Caco-2 (cell line): Measurements from ENCODE around the gene FHAD1. TPM values are rescaled to one million over a fixed set of nuclear protein-coding genes. Genes with fewer than 3 reads are reported as not detected.

ENCODE experiments used
- BruUV-seq: library from RNA; stranded (reverse); fragments of 400-500 nt; replicated peaks from 2 replicates; lab custom pipeline; 2021; lab: Mats Ljungman, UMichigan
- CTCF ChIA-PET: fragments of 300-600 bp; sonication (Branson Sonifier 250); formaldehyde crosslinking; loops from one replicate; lab custom pipeline; 2022; ENCODE audit warnings: antibody characterized with exemption; lab: Charles Lee
- POLR2A ChIA-PET: fragments of 300-600 bp; sonication (Branson Sonifier 250); formaldehyde crosslinking; loops from one replicate; lab custom pipeline; 2022; ENCODE audit warnings: antibody characterized with exemption; lab: Charles Lee
- DNase-seq, 2 experiments: peaks; one replicate each; pipeline versions ENCODE4 v3.0.0 to v3.0.0-alpha.2; 2020 to 2022
- H3K27me3 ChIP-seq: replicated peaks from 2 replicates; pipeline ENCODE4 v1.6.0; 2011; ENCODE audit warnings: low read length; ENCODE audit not compliant: control insufficient read depth, insufficient read depth
- H3K36me3 ChIP-seq: 2 replicates; pipeline ENCODE4 v1.5.1; 2011; ENCODE audit warnings: low read length; ENCODE audit not compliant: control insufficient read depth, insufficient read depth
- H3K4me1 ChIP-seq: fragments of 250-450 bp; sonication (Bioruptor Pico); 2 replicates; pipeline ENCODE4 v1.5.1; 2020; ENCODE audit warnings: mild to moderate bottlenecking
- H3K4me3 ChIP-seq: 2 replicates; pipeline ENCODE4 v1.5.1; 2011; ENCODE audit warnings: low read depth, mild to moderate bottlenecking, control low read depth, low read length
- H3K9me3 ChIP-seq: fragments of 250-450 bp; sonication (Bioruptor Pico); 2 replicates; pipeline ENCODE4 v1.5.1; 2020; ENCODE audit warnings: mild to moderate bottlenecking, moderate library complexity
- H3K27ac Mint-ChIP-seq: one replicate; pipeline ENCODE4 v1.8.0; 2022; ENCODE audit warnings: mixed read lengths; ENCODE audit not compliant: unreplicated experiment
- H3K27me3 Mint-ChIP-seq: one replicate; pipeline ENCODE4 v1.8.0; 2022; ENCODE audit warnings: mixed read lengths; ENCODE audit not compliant: insufficient read depth, unreplicated experiment
- H3K36me3 Mint-ChIP-seq: one replicate; pipeline ENCODE4 v1.8.0; 2022; ENCODE audit warnings: mild to moderate bottlenecking, mixed read lengths; ENCODE audit not compliant: insufficient read depth, unreplicated experiment
- H3K4me1 Mint-ChIP-seq: one replicate; pipeline ENCODE4 v1.8.0; 2022; ENCODE audit warnings: low read depth, mixed read lengths; ENCODE audit not compliant: unreplicated experiment
- H3K4me3 Mint-ChIP-seq: one replicate; pipeline ENCODE4 v1.8.0; 2022; ENCODE audit warnings: mild to moderate bottlenecking, moderate library complexity, mixed read lengths; ENCODE audit not compliant: unreplicated experiment
- H3K9me3 Mint-ChIP-seq: one replicate; pipeline ENCODE4 v1.8.0; 2022; ENCODE audit warnings: mixed read lengths; ENCODE audit not compliant: unreplicated experiment
- intact Hi-C: fragments of 100-400 bp; cut with micrococcal nuclease; formaldehyde crosslinking; loops from one replicate; pipeline ENCODE4 v1.10.0; 2022; ENCODE audit not compliant: unreplicated experiment
- total RNA-seq: library from RNA; stranded (reverse); gene quantifications from 2 replicates; pipeline ENCODE4 v1.2.3, GENCODE V29; 2022
- TF ChIP-seq, protein P1 (sequence below), 2 experiments: fragments of 200-600 bp in 1 of 2; IDR thresholded peaks; 1 replicate in 1 of 2; 2 replicates in 1 of 2; pipeline versions ENCODE4 v1.5.1 to v1.8.0; 2011 to 2022; ENCODE audit warnings: antibody characterized with exemption in 1 of 2, control low read depth in 1 of 2, inconsistent platforms in 1 of 2, low read depth in 1 of 2, low read length in 1 of 2, mild to moderate bottlenecking in 1 of 2, moderate library complexity in 1 of 2; ENCODE audit not compliant: insufficient read depth in 1 of 2, severe bottlenecking in 1 of 2, unreplicated experiment in 1 of 2

Gene FHAD1
- total RNA-seq, 1 experiment from 2014 or later: 0.18 TPM

- DNase-seq: no peak
- Histone ChIP-seq H3K36me3 (no peaks in the 10 kb centered on the region), H3K4me3 (no peak overlapping the region), H3K9me3 (no peaks in the 10 kb centered on the region), H3K27me3 (no peaks in the 10 kb centered on the region), H3K4me1 (no peaks in the 10 kb centered on the region)
- BruUV-seq: no TSS peak
- TF ChIP-seq, protein P1, sequence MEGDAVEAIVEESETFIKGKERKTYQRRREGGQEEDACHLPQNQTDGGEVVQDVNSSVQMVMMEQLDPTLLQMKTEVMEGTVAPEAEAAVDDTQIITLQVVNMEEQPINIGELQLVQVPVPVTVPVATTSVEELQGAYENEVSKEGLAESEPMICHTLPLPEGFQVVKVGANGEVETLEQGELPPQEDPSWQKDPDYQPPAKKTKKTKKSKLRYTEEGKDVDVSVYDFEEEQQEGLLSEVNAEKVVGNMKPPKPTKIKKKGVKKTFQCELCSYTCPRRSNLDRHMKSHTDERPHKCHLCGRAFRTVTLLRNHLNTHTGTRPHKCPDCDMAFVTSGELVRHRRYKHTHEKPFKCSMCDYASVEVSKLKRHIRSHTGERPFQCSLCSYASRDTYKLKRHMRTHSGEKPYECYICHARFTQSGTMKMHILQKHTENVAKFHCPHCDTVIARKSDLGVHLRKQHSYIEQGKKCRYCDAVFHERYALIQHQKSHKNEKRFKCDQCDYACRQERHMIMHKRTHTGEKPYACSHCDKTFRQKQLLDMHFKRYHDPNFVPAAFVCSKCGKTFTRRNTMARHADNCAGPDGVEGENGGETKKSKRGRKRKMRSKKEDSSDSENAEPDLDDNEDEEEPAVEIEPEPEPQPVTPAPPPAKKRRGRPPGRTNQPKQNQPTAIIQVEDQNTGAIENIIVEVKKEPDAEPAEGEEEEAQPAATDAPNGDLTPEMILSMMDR (IDR thresholded peaks at IDR 0.05; ENCODE audit: insufficient read depth in 1 of 2, low read depth in 1 of 2, low read length in 1 of 2, severe bottlenecking in 1 of 2, unreplicated experiment in 1 of 2): no peak
- Mint-ChIP-seq H3K27ac (no peak overlapping the region), H3K4me3 (no peak overlapping the region), H3K36me3 (no peaks in the 10 kb centered on the region), H3K27me3 (no peaks in the 10 kb centered on the region), H3K9me3 (no peaks in the 10 kb centered on the region), H3K4me1 (no peaks in the 10 kb centered on the region)
- CTCF ChIA-PET: interaction anchor here (0.5 kb wide), 1 partner anchor 16 kb away, joined by 7 read pairs; no protein-coding TSS in a partner anchor
- POLR2A ChIA-PET: no interaction called here
- intact Hi-C loops: no loop called here
These were observed 10.7 kb upstream of the FHAD1 start for GRCh38 chr1:15236321-15236721.

GRCh38 chr1:15236746-15237145, 10.3 kb upstream of the FHAD1 start:
- TF ChIP-seq, protein P1 (IDR thresholded peaks at IDR 0.05; ENCODE audit: insufficient read depth in 1 of 2, low read depth in 1 of 2, low read length in 1 of 2, severe bottlenecking in 1 of 2, unreplicated experiment in 1 of 2): no peak
- no peak overlapping the region for H3K27ac Mint-ChIP-seq
- no peaks in the 10 kb centered on the region for H3K36me3 Mint-ChIP-seq
- H3K9me3 Mint-ChIP-seq: no peaks in the 10 kb centered on the region
- ChIA-PET POLR2A (no interaction called here), CTCF (interaction anchor here (0.5 kb wide), 1 partner anchor 16 kb away, joined by 7 read pairs; no protein-coding TSS in a partner anchor)
- Histone ChIP-seq H3K27me3 (no peaks in the 10 kb centered on the region), H3K36me3 (no peaks in the 10 kb centered on the region), H3K4me1 (no peaks in the 10 kb centered on the region), H3K4me3 (no peak overlapping the region), H3K9me3 (no peaks in the 10 kb centered on the region)
- no peaks in the 10 kb centered on the region for H3K27me3 Mint-ChIP-seq
- no peak for DNase-seq
- no TSS peak for BruUV-seq
- no peaks in the 10 kb centered on the region for H3K4me1 Mint-ChIP-seq
- H3K4me3 Mint-ChIP-seq: no peak overlapping the region
- intact Hi-C loops: no loop called here

- no peak overlapping the region for H3K4me3 Mint-ChIP-seq
- intact Hi-C loops: no loop called here
- H3K27me3 ChIP-seq: no peaks in the 10 kb centered on the region
- H3K27me3 Mint-ChIP-seq: no peaks in the 10 kb centered on the region
- H3K4me3 ChIP-seq: no peak overlapping the region
- BruUV-seq: no TSS peak
- H3K4me1 Mint-ChIP-seq: no peaks in the 10 kb centered on the region
- TF ChIP-seq, protein P1 (IDR thresholded peaks at IDR 0.05; ENCODE audit: insufficient read depth in 1 of 2, low read depth in 1 of 2, low read length in 1 of 2, severe bottlenecking in 1 of 2, unreplicated experiment in 1 of 2): no peak
- DNase-seq: no peak
- ChIA-PET POLR2A (no interaction called here), CTCF (no interaction called here)
- H3K27ac Mint-ChIP-seq: no peak overlapping the region
- no peaks in the 10 kb centered on the region for H3K4me1 ChIP-seq
- no peaks in the 10 kb centered on the region for H3K9me3 ChIP-seq
- H3K9me3 Mint-ChIP-seq: no peaks in the 10 kb centered on the region
- no peaks in the 10 kb centered on the region for H3K36me3 ChIP-seq
- H3K36me3 Mint-ChIP-seq: no peaks in the 10 kb centered on the region
These were observed 8.2 kb upstream of the FHAD1 start for GRCh38 chr1:15238789-15239188.
